ENCODE results near the gene ANKRD23.

ANKRD23 gene

DNA sequence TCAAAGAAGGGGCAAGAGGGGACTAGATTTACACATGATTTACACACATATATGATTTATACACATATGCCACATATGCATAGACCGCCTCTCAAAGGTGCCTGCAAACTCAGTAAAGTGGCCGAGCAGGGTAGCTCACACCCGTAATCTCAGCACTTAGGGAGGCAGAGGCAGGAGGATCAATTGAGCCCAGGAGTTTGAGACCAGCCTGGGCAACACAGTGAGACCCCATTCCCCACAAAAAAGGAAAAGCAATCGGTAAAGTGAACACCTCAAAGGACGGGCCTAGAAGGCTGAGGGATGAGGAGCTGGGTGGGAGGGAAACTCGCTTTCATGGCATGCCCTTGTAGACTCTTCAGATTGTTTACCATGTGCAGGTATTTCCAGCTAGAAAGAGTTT is 8.8 kb upstream of the ANKRD23 start:
- H3K9ac ChIP-seq (ENCODE audit: low read length) = no peak overlapping the region
- no peak overlapping the region for H2AK5ac ChIP-seq (ENCODE audit: low read length)
- H3K4ac ChIP-seq (ENCODE audit: low read depth, low read length) = no peak overlapping the region
- no peak overlapping the region for H4K91ac ChIP-seq (ENCODE audit: low read depth, low read length)
- no peaks in the 10 kb centered on the region for H3K27me3 ChIP-seq (ENCODE audit: insufficient read depth, low read length)
- H4K8ac ChIP-seq (ENCODE audit: low read depth, low read length) = no peak overlapping the region
- no peak overlapping the region for H2BK5ac ChIP-seq (ENCODE audit: low read depth, low read length, poor library complexity)
- H3K79me1 ChIP-seq (ENCODE audit: low read length) = peaks cover 5% of the 10 kb centered on the region
- H3K23ac ChIP-seq (ENCODE audit: low read length) = no peak overlapping the region
- peaks cover 4% of the 10 kb centered on the region for H3K79me2 ChIP-seq (ENCODE audit: control insufficient read depth, insufficient read depth, low read length, poor library complexity)
- H3K14ac ChIP-seq (ENCODE audit: low read length) = no peak overlapping the region
- no peak overlapping the region for H3K27ac ChIP-seq (ENCODE audit: low read depth, low read length)
- H3K4me1 ChIP-seq (ENCODE audit: control insufficient read depth in 1 of 2, insufficient read depth in 2 of 2, low read length in 2 of 2) = peaks cover 4 to 7% of the 10 kb centered on the region in 2 experiments
- H2AFZ ChIP-seq (ENCODE audit: insufficient read depth, low read length, poor library complexity) = no peak overlapping the region
- DNase-seq = no peak
- no CpG with 5 or more reads among the region's 6 CpGs for WGBS (ENCODE audit: extremely low coverage, insufficient coverage, insufficient read length)
- no peak overlapping the region for H4K12ac ChIP-seq (ENCODE audit: low read depth, low read length)
- H3K9me3 ChIP-seq (ENCODE audit: insufficient read depth, low read depth, low read length) = no peaks in the 10 kb centered on the region
- H3K4me2 ChIP-seq (ENCODE audit: low read length) = no peak overlapping the region
- no peak overlapping the region for H2BK12ac ChIP-seq (ENCODE audit: low read length)
- H3K18ac ChIP-seq (ENCODE audit: low read length) = no peak overlapping the region
- H2BK120ac ChIP-seq (ENCODE audit: insufficient read depth, low read length, poor library complexity) = no peak overlapping the region
- H3K36me3 ChIP-seq (ENCODE audit: control insufficient read depth in 1 of 2, insufficient read depth in 2 of 2, low read length in 2 of 2) = peaks cover 15 to 19% of the 10 kb centered on the region in 2 experiments
- H3K4me3 ChIP-seq (ENCODE audit: low read depth, low read length) = no peak overlapping the region

DNA sequence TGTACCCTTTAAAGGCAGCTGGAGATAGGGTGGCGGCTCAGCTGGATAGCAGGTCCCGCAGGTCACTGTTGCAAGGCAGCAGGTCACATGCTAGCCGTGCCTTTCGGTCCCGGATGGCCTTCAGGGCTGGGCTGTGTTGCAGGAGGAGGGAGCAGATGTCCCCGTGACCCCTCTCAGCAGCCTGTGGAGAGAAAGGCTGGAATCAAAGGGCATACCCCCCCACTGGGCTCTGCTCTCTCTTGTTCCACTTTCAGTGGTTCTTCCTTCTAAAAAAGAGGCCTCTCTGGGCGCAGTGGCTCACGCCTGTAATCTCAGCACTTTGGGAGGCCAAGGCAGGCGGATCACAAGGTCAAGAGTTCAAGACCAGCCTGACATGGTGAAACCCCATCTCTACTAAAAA is 4.4 kb upstream of the ANKRD23 start:
- Histone ChIP-seq H3K4me2 (ENCODE audit: low read length) (no peak overlapping the region), H2AFZ (ENCODE audit: insufficient read depth, low read length, poor library complexity) (no peak overlapping the region), H3K79me2 (ENCODE audit: control insufficient read depth, insufficient read depth, low read length, poor library complexity) (no peaks in the 10 kb centered on the region), H3K27ac (ENCODE audit: low read depth, low read length) (no peak overlapping the region), H3K4me3 (ENCODE audit: low read depth, low read length) (no peak overlapping the region), H4K91ac (ENCODE audit: low read depth, low read length) (no peak overlapping the region), H3K27me3 (ENCODE audit: insufficient read depth, low read length) (no peaks in the 10 kb centered on the region), H3K9ac (ENCODE audit: low read length) (no peak overlapping the region), H3K14ac (ENCODE audit: low read length) (no peak overlapping the region), H3K18ac (ENCODE audit: low read length) (no peak overlapping the region), H2BK120ac (ENCODE audit: insufficient read depth, low read length, poor library complexity) (no peak overlapping the region), H2BK12ac (ENCODE audit: low read length) (no peak overlapping the region), H4K8ac (ENCODE audit: low read depth, low read length) (no peak overlapping the region), H2AK5ac (ENCODE audit: low read length) (no peak overlapping the region), H2BK5ac (ENCODE audit: low read depth, low read length, poor library complexity) (no peak overlapping the region), H3K4me1 (ENCODE audit: control insufficient read depth in 1 of 2, insufficient read depth in 2 of 2, low read length in 2 of 2) (peaks cover 4 to 5% of the 10 kb centered on the region in 2 experiments), H3K23ac (ENCODE audit: low read length) (no peak overlapping the region), H3K4ac (ENCODE audit: low read depth, low read length) (no peak overlapping the region), H3K36me3 (ENCODE audit: control insufficient read depth in 1 of 2, insufficient read depth in 2 of 2, low read length in 2 of 2) (peaks cover 13 to 16% of the 10 kb centered on the region in 2 experiments), H3K9me3 (ENCODE audit: insufficient read depth, low read depth, low read length) (no peaks in the 10 kb centered on the region), H4K12ac (ENCODE audit: low read depth, low read length) (no peak overlapping the region), H3K79me1 (ENCODE audit: low read length) (no peaks in the 10 kb centered on the region)
- DNase-seq = no peak
- WGBS (ENCODE audit: extremely low coverage, insufficient coverage, insufficient read length) = no CpG with 5 or more reads among the region's 9 CpGs

DNA sequence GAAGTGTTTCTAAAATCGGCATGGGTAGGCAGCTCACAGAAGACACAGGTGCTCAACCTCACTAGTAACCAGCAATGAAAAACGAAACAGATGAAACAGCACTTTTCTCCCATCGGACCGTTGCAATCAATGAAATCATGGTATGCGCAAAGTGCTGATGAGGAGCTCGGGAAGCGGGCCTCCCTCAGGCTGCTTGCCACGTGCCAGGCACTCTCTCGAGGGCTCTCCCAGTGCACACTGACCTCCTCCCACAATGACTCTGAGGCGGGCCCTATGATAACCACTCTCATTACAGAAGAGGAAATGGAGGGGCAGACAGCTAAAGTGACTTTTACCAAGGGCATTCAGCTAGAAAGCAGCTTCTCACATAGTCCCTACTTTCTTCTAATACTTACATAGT is 3.8 kb upstream of the ANKRD23 start:
- Histone ChIP-seq H2BK12ac (ENCODE audit: low read length) (no peak overlapping the region), H3K4me3 (ENCODE audit: low read depth, low read length) (no peak overlapping the region), H3K79me2 (ENCODE audit: control insufficient read depth, insufficient read depth, low read length, poor library complexity) (no peaks in the 10 kb centered on the region), H4K12ac (ENCODE audit: low read depth, low read length) (no peak overlapping the region), H3K14ac (ENCODE audit: low read length) (no peak overlapping the region), H3K27me3 (ENCODE audit: insufficient read depth, low read length) (no peaks in the 10 kb centered on the region), H3K4me2 (ENCODE audit: low read length) (no peak overlapping the region), H3K36me3 (ENCODE audit: control insufficient read depth in 1 of 2, insufficient read depth in 2 of 2, low read length in 2 of 2) (peaks cover 10 to 12% of the 10 kb centered on the region in 2 experiments), H3K27ac (ENCODE audit: low read depth, low read length) (no peak overlapping the region), H3K79me1 (ENCODE audit: low read length) (no peaks in the 10 kb centered on the region), H3K4ac (ENCODE audit: low read depth, low read length) (no peak overlapping the region), H2BK5ac (ENCODE audit: low read depth, low read length, poor library complexity) (no peak overlapping the region), H3K18ac (ENCODE audit: low read length) (no peak overlapping the region), H3K9ac (ENCODE audit: low read length) (no peak overlapping the region), H4K91ac (ENCODE audit: low read depth, low read length) (no peak overlapping the region), H3K4me1 (ENCODE audit: control insufficient read depth in 1 of 2, insufficient read depth in 2 of 2, low read length in 2 of 2) (peaks cover 4 to 7% of the 10 kb centered on the region in 2 experiments), H2AFZ (ENCODE audit: insufficient read depth, low read length, poor library complexity) (no peak overlapping the region), H2BK120ac (ENCODE audit: insufficient read depth, low read length, poor library complexity) (no peak overlapping the region), H3K9me3 (ENCODE audit: insufficient read depth, low read depth, low read length) (no peaks in the 10 kb centered on the region), H4K8ac (ENCODE audit: low read depth, low read length) (no peak overlapping the region), H2AK5ac (ENCODE audit: low read length) (no peak overlapping the region), H3K23ac (ENCODE audit: low read length) (no peak overlapping the region)
- WGBS (ENCODE audit: extremely low coverage, insufficient coverage, insufficient read length) = no CpG with 5 or more reads among the region's 10 CpGs
- no peak for DNase-seq

DNA sequence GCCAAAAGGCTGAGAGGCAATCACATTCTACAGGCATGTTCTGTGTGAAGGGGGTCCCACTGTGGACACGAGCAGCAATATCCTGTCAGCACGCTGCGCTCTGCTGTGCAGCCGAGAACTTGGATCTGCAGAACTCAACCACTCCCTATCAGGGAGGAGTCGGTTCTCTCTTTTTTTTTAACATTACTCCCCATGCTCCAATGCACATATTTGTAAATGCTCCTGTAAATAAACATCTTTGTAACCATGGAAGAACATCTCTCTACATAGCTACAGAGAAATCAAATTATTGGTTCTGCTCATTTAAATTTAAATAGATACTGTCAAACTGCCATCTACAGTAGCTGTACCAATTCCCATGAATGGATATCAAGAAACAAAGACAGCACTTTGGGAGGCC is 3.0 kb upstream of the ANKRD23 start:
- Histone ChIP-seq H2AFZ (ENCODE audit: insufficient read depth, low read length, poor library complexity) (no peak overlapping the region), H4K8ac (ENCODE audit: low read depth, low read length) (no peak overlapping the region), H2AK5ac (ENCODE audit: low read length) (no peak overlapping the region), H3K36me3 (ENCODE audit: control insufficient read depth in 1 of 2, insufficient read depth in 2 of 2, low read length in 2 of 2) (peaks cover 10 to 11% of the 10 kb centered on the region in 2 experiments), H2BK120ac (ENCODE audit: insufficient read depth, low read length, poor library complexity) (no peak overlapping the region), H3K4me2 (ENCODE audit: low read length) (no peak overlapping the region), H3K79me2 (ENCODE audit: control insufficient read depth, insufficient read depth, low read length, poor library complexity) (no peaks in the 10 kb centered on the region), H4K12ac (ENCODE audit: low read depth, low read length) (no peak overlapping the region), H3K9ac (ENCODE audit: low read length) (no peak overlapping the region), H3K9me3 (ENCODE audit: insufficient read depth, low read depth, low read length) (no peaks in the 10 kb centered on the region), H2BK12ac (ENCODE audit: low read length) (no peak overlapping the region), H3K14ac (ENCODE audit: low read length) (no peak overlapping the region), H3K18ac (ENCODE audit: low read length) (no peak overlapping the region), H3K4ac (ENCODE audit: low read depth, low read length) (no peak overlapping the region), H2BK5ac (ENCODE audit: low read depth, low read length, poor library complexity) (no peak overlapping the region), H3K27me3 (ENCODE audit: insufficient read depth, low read length) (no peaks in the 10 kb centered on the region), H3K79me1 (ENCODE audit: low read length) (no peaks in the 10 kb centered on the region), H3K27ac (ENCODE audit: low read depth, low read length) (no peak overlapping the region), H3K23ac (ENCODE audit: low read length) (no peak overlapping the region), H3K4me3 (ENCODE audit: low read depth, low read length) (no peak overlapping the region), H3K4me1 (ENCODE audit: control insufficient read depth in 1 of 2, insufficient read depth in 2 of 2, low read length in 2 of 2) (peaks cover 4 to 9% of the 10 kb centered on the region in 2 experiments), H4K91ac (ENCODE audit: low read depth, low read length) (no peak overlapping the region)
- WGBS (ENCODE audit: extremely low coverage, insufficient coverage, insufficient read length) = no CpG with 5 or more reads among the region's 5 CpGs
- DNase-seq = no peak

All from trophoblast cell (in vitro differentiated cells and primary cell).